ENCODE results near the gene MINDY3.

GRCh38 chr10:15859906-15860691 lies at the start of gene MINDY3:
- TF ChIP-seq CTCF (IDR thresholded peaks at IDR 0.05) (no peak), POLR2A (IDR thresholded peaks at IDR 0.05) (no peak)
